Stimulated activated naive CD8-positive, alpha-beta T cell treated with anti-CD3 and anti-CD28 coated beads, Interleukin-15, Interleukin-2, amounts not matched to agents 100 ng/mL and 50 ng/mL, for 24 hours (primary cell): ENCODE data around the gene MRPL17.
A peak's percentile ranks its signal among the peaks of the same experiment; 100 is the strongest.
"Not testable (repeated sequence)": the region's sequence is repeated elsewhere in the genome, so short reads cannot be mapped to it uniquely, and the experiment has no call there.

Source experiments
- H3K27ac Mint-ChIP-seq: one replicate; pipeline ENCODE4 v1.8.0; 2021; ENCODE audit warnings: mild to moderate bottlenecking, mixed read lengths
- H3K27me3 Mint-ChIP-seq: one replicate; pipeline ENCODE4 v1.8.0; 2021; ENCODE audit warnings: mixed read lengths
- H3K36me3 Mint-ChIP-seq: one replicate; pipeline ENCODE4 v1.8.0; 2021; ENCODE audit warnings: low read depth, mixed read lengths
- H3K4me1 Mint-ChIP-seq: one replicate; pipeline ENCODE4 v1.8.0; 2021; ENCODE audit warnings: low read depth, mixed read lengths
- H3K4me3 Mint-ChIP-seq: one replicate; pipeline ENCODE4 v1.8.0; 2021; ENCODE audit warnings: mild to moderate bottlenecking, mixed read lengths
- H3K9me3 Mint-ChIP-seq: one replicate; pipeline ENCODE4 v1.8.0; 2021; ENCODE audit warnings: mixed read lengths

Gene MRPL17

DNA sequence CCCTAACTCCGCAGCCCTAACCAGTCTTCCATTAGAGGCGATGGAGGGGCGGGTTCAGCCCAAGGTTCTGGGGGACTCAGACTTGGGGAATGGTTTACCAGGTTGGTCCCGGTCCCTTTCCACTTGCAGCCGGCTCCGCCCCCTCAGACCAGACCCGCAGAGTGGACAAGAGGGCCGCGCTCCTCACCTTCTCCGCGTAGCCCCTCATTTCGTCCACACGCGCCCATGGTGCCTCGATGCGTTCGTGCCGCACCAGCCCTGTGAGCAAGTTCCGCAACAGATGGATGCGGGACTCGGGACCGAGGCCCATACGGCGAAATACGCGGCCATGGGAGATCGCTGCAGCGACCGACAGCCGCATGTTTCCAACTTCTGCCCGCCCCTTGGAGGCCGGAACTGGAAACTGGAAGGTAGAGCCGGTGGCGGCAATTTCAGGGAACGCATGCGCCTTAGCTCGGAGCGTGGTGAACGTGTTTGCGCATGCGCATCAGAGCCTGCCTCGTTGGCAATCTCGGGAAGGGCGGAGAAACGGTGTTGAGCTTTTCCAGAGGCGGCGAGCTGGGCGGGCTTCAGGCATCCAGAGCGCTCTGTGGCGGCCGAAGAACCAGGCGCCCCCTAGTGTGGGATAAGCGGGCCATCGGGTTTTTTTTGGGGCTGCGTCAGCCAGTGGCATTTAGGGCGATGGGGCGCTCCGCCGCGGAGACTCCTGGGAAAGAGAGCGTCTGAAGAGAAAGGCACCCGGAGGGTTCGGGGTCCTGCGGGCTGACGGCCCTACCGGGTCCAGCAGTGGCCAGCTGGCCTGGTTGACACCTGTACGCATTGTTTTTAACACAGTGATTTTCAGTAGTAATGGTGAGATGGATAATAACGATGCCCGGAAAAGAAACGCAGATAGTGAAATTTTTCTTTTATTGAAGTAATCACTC is at the start of gene MRPL17:
TSS of gene MRPL17 (minus strand) at position 405 of the 926 bp plus-strand sequence. CDS start at position 361, 44 bp downstream.
- Mint-ChIP-seq H3K9me3 (no peaks in the 10 kb centered on the region), H3K4me1 (peaks cover 31% of the 10 kb centered on the region), H3K27ac (peak within 1 kb of the TSS; percentile 93), H3K27me3 (no peaks in the 10 kb centered on the region), H3K36me3 (peaks cover 43% of the 10 kb centered on the region), H3K4me3 (peak within 1 kb of the TSS; percentile 98)

DNA sequence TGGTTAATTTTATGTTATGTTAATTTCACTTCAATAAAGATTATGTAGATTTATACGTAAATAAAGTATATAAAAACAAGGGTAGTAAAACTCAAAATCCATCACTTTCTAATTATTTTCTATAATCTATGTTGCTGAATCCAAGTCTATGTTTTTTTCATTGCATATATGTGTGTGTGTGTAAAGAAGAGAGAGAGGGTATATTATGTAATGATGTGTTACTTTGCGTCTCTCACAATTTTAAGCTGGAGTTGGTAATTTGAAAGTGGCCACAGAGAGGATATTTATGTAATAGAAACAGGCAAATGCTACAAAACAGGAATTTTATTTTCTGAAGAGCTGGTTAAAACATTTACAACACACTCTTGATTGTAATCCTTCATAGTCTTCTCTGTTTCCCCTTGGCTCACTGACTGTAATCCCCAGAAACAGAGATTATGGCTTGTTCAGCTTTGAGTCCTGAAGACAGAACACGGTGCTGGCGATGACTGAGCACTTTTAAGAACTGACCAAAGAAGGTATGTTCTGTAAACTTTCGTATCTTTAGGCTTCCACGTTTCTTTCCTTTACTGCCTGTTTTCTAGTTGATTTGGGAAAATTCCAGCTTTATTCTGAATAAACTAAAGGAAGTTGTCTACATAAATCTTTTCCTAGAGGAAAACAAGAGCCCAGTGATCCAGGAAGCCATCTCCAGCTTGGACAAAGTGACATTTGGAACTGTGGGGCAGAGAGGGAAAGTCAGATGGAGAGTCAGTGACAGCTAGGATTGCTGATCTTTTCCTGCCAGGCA is 45.0 kb upstream of the MRPL17 start:
- peaks cover 76% of the 10 kb centered on the region for H3K4me1 Mint-ChIP-seq
- no peaks in the 10 kb centered on the region for H3K9me3 Mint-ChIP-seq
- peaks cover 44% of the 10 kb centered on the region for H3K36me3 Mint-ChIP-seq
- no peak overlapping the region for H3K4me3 Mint-ChIP-seq
- peak overlapping the region; percentile 84 for H3K27ac Mint-ChIP-seq
- no peaks in the 10 kb centered on the region for H3K27me3 Mint-ChIP-seq

DNA sequence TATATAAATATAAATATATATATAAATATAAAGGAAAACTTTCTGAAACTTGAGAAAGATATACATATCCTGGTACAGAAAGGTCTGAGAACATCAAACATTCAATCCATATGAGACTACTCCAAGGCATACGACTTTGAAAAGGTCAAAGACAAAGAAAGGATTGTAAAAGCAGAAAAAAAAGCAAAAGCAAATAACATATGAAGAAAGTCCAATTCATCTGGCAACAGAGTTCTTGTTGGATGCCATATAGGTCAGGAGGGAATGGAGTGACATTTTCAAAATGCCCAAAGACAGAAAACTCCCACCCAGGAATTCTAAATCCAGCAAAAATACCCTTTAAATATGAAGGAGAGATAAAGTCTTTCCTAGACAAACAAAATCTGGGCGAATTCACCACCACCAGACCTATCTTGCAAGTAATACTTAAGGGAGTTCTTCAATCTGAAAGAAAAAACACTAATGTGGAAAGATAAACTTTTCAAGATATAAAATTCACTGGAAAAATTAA is 42.3 kb upstream of the MRPL17 start:
- no peak overlapping the region for H3K27ac Mint-ChIP-seq
- H3K27me3 Mint-ChIP-seq = no peaks in the 10 kb centered on the region
- H3K36me3 Mint-ChIP-seq = peaks cover 58% of the 10 kb centered on the region
- H3K4me3 Mint-ChIP-seq = no peak overlapping the region
- peaks cover 5% of the 10 kb centered on the region for H3K9me3 Mint-ChIP-seq
- H3K4me1 Mint-ChIP-seq = peaks cover 81% of the 10 kb centered on the region

DNA sequence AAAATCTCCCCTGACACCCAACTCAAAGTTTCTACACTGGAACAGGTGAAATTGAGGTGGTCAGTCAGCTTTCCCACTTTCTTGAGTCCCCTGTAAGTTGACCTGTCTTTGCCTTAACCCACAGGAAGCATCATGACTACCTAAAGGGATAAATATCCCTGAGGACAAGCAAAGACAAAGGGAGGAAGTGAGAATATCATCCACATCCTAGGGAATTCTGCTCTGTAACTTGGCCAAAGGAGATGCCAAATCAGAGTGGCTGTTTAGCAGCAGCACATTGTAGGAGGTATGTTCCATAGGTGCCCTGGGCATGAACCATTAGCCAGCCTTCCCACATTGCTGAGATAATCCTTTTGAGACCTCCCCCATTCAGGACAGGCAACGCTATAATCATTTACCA is 40.9 kb upstream of the MRPL17 start:
- H3K36me3 Mint-ChIP-seq = peaks cover 71% of the 10 kb centered on the region
- H3K27ac Mint-ChIP-seq = no peak overlapping the region
- no peak overlapping the region for H3K4me3 Mint-ChIP-seq
- H3K9me3 Mint-ChIP-seq = peaks cover 10% of the 10 kb centered on the region
- H3K27me3 Mint-ChIP-seq = no peaks in the 10 kb centered on the region
- peaks cover 83% of the 10 kb centered on the region for H3K4me1 Mint-ChIP-seq

DNA sequence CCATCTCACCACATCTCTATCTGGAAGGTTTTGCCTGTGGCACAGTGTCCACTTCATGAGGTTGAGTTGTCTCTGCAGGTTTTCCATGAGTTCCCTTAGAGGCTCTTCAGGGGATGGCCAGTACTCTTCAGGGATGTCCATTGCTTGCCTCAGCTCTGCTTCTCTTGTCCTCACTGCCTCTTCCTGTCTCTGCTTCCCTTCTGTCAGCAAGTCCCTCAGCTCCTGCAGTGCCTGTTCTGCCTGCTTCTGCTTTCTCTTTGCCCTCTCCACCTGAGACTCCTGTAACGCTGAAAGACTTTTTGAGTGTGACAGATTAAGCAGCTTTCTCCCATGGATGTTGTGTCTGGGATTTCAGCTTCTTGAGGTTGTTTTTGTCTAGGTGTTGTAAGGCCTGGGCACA is 38.2 kb upstream of the MRPL17 start:
- H3K27ac Mint-ChIP-seq = peak overlapping the region; percentile 31

DNA sequence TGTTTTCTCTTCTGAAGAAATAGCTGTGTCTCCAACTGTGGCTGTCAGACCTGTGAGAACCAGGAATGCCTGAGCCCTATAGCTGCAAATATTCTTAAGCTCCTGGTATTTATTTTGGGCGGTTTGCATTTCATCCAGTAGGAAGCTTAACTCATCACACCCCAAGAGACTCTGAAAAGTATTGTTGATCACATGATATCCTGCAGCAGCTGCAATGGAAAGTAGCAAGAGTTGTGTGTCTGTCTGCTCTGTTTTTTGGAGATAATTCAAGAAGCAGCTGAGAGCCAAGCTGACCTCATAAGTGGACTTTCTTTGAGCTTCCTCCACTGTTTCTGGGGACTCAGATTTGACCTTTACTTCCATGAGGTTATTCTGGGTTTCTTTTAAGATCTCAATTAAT is 36.4 kb upstream of the MRPL17 start:
- H3K27ac Mint-ChIP-seq = no peak overlapping the region
- H3K27me3 Mint-ChIP-seq = no peaks in the 10 kb centered on the region
- peaks cover 16% of the 10 kb centered on the region for H3K9me3 Mint-ChIP-seq
- peaks cover 78% of the 10 kb centered on the region for H3K36me3 Mint-ChIP-seq
- H3K4me3 Mint-ChIP-seq = no peak overlapping the region
- peaks cover 63% of the 10 kb centered on the region for H3K4me1 Mint-ChIP-seq

More for the DNA sequence above, 38.2 kb upstream of the MRPL17 start:
- peaks cover 72% of the 10 kb centered on the region for H3K4me1 Mint-ChIP-seq
- no peak overlapping the region for H3K4me3 Mint-ChIP-seq
- H3K9me3 Mint-ChIP-seq = peaks cover 16% of the 10 kb centered on the region
- H3K27me3 Mint-ChIP-seq = no peaks in the 10 kb centered on the region
- peaks cover 78% of the 10 kb centered on the region for H3K36me3 Mint-ChIP-seq

DNA sequence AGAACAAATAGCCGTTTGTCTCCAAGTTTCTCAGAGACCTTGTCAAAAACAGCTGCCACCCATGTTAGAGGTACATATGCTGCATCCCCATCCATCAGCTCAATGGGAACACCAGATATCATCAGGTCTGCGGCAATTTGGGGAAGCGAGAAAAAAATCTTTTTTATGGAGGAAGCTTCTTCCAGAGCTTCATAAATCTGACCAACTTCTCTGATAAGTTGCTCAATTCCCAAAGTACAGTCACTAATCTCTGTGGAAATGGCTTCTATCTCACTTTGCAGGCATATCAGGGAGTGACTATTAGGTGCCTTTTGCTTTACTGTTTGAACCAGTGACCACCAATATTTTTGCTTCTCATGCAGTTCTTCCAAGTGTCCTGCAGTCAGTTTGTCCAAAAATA is 34.3 kb upstream of the MRPL17 start:
- Mint-ChIP-seq H3K4me3 (no peak overlapping the region), H3K9me3 (peaks cover 12% of the 10 kb centered on the region), H3K36me3 (peaks cover 71% of the 10 kb centered on the region), H3K27me3 (no peaks in the 10 kb centered on the region), H3K27ac (no peak overlapping the region), H3K4me1 (peaks cover 47% of the 10 kb centered on the region)

DNA sequence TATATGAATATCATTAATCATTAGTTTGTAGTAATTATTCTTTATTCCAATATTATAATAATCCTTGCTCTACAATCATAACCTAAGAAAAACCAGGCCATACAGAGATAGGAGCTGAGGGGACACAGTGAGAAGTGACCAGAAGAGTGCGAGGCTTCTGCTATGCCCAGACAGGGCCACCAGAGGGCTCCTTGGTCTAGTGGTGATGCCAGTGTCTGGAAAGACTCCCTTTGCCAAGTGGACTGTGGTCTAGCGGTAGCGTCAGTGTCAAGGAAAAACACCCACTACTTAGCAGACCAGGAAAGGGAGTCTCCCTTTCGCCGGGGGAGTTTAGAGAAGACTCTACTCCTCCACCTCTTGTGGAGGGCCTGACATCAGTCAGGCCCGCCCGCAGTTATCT is 28.4 kb upstream of the MRPL17 start:
- not testable (repeated sequence) for H3K4me3 Mint-ChIP-seq, H3K27me3 Mint-ChIP-seq, H3K27ac Mint-ChIP-seq, H3K9me3 Mint-ChIP-seq
- Mint-ChIP-seq H3K4me1 (peaks cover 19% of the 10 kb centered on the region), H3K36me3 (peaks cover 30% of the 10 kb centered on the region)

DNA sequence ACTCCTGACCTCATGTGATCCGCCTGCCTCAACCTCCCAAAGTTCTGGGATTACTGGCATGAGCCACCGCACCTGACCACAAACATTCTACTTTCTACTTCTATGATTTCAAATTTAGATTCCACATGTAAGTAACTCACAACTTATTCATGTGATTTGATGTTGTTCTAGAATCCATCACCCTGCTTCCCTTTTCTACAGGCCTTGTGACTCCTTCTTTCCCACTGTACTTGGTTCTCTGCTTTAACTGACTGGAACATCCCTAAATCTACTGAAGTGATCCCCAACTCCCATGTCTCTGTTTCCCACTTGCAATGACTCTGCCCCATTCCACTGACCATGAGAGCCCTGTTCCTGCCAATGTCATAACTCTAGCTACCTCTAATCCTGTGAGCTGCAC is 25.7 kb upstream of the MRPL17 start:
- Mint-ChIP-seq H3K27me3 (no peaks in the 10 kb centered on the region), H3K36me3 (peaks cover 12% of the 10 kb centered on the region), H3K9me3 (no peaks in the 10 kb centered on the region), H3K4me1 (peaks cover 23% of the 10 kb centered on the region), H3K4me3 (no peak overlapping the region), H3K27ac (no peak overlapping the region)

DNA sequence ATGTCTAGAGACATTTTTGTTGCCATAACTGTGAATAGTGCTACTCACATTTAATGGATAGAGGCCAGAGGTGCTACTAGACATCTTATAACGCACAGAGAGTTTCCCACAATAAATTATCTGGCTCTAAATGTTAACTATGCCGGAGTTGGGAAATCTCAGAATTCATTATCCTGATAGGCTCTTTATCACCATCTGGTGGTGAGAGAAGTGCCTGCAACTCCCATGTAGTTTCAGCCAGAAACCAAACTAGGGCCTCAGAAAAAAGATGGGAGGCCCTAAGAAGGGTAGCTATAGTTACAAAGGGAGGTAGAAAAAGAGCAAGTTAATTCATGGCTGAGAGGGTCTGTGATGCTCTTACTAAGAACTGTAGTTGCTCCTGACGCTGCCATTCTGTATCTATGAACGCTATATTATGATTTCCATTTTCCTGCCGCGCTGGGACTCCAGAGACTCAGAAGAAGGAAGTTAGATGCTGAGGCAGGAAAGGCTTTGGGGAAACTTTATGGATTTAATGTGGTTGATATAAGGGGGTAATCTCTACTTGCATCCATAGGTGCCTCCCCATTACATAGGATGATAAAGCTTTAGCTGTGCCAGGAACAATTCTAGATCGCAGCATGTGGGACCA is 22.9 kb upstream of the MRPL17 start:
- Mint-ChIP-seq H3K36me3 (no peaks in the 10 kb centered on the region), H3K9me3 (no peaks in the 10 kb centered on the region), H3K27me3 (no peaks in the 10 kb centered on the region), H3K4me1 (peaks cover 15% of the 10 kb centered on the region), H3K27ac (no peak overlapping the region), H3K4me3 (no peak overlapping the region)

DNA sequence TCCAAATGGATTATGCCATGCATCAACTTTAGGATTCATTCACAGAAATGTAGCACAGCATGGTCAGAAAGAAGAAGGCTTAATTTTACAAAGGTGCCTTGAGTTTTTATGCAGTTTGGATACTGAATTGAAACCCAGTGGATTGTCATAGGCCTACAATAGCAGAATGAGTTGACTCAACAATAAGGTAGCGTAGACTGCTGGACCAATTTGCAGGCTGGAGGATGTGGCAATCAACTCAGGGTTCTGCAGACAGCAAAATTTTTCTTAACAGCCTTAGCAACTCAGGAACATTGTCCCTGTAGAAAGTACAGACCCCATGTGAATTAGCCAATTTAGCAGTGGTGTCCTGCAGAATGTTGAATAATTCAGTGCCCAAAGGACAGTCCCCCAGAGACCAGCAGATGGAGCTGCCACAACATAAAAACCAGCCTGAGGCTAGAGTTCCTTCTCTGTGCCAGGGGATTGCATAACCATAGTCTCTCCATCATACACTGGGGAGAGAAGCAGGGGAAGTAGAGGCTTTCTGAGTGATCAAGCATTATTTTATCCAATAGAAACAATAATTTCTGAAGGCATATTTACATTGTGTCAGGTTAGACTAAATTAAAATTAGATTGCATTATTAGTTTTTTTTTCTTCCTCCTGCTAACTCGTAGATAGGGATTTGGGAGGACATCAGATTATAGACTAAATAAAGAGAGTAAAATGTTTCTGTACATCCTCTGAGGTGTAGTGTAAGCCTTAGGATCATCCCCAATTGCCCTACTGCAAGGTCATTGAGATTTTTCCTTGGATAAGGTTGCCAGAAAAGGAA is 20.3 kb upstream of the MRPL17 start:
- H3K27me3 Mint-ChIP-seq = no peaks in the 10 kb centered on the region
- H3K9me3 Mint-ChIP-seq = no peaks in the 10 kb centered on the region
- H3K36me3 Mint-ChIP-seq = peaks cover 7% of the 10 kb centered on the region
- no peak overlapping the region for H3K4me3 Mint-ChIP-seq
- H3K4me1 Mint-ChIP-seq = peaks cover 12% of the 10 kb centered on the region
- no peak overlapping the region for H3K27ac Mint-ChIP-seq

DNA sequence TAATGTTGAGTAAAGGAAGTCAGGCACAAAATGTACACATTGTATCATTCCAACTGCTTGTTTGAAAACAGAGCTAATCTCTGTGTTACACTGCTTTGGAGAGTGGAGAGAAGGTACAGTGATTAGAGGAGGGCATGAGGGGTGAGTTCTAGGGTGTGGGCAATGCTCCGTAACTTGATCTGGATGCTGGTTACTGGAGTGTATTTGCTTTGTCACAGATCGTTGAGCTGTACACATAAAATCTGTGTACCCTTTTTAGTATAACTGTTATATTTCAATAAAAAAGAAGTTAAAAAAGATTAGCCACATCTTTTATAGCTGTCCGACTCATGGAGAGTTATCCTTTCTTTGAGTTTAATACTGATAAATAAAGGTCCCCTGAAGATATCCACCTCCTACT is 18.8 kb upstream of the MRPL17 start:
- H3K27ac Mint-ChIP-seq, H3K27me3 Mint-ChIP-seq, H3K4me3 Mint-ChIP-seq, H3K36me3 Mint-ChIP-seq, H3K9me3 Mint-ChIP-seq: not testable (repeated sequence)
- peaks cover 12% of the 10 kb centered on the region for H3K4me1 Mint-ChIP-seq

DNA sequence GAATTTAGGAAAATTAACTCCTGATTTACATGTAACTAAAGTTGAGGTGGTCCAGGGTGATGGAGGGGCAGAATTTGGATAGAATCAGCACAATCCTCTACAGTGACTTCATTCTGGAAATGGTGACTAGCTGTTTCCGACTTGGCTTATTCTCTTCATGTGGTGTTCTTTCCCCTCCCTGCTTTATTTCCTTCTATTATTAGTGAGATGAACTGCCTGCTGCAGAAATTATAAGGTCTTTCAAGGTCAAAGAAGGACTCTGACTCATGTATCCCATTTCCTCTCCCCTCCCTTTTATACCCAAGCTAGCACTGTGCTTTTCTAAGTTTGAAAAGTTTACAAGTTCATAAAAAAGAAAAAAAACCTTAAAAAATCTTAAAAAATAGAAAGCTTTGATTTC is 12.2 kb upstream of the MRPL17 start:
- Mint-ChIP-seq H3K4me3 (no peak overlapping the region), H3K27me3 (no peaks in the 10 kb centered on the region), H3K36me3 (peaks cover 7% of the 10 kb centered on the region), H3K9me3 (no peaks in the 10 kb centered on the region), H3K27ac (peak overlapping the region; percentile 52), H3K4me1 (peaks cover 37% of the 10 kb centered on the region)

DNA sequence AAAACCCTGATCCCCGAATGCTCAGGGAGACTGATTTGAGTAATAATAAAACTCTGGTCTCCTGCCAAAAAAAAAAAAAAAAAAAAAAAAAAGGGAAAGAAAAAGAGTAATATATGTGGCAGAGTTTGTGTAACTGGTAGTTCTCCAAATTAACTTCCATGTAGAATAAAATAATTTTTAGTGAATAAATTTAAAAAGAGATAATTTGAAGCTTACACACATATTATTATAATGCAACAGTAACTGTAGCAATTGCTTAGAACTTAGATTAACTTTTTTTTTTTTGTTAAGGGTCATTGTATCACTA is 11.0 kb upstream of the MRPL17 start:
- no peaks in the 10 kb centered on the region for H3K27me3 Mint-ChIP-seq
- no peak overlapping the region for H3K4me3 Mint-ChIP-seq
- H3K27ac Mint-ChIP-seq = peak overlapping the region; percentile 83
- no peaks in the 10 kb centered on the region for H3K9me3 Mint-ChIP-seq
- H3K4me1 Mint-ChIP-seq = peaks cover 37% of the 10 kb centered on the region
- H3K36me3 Mint-ChIP-seq = no peaks in the 10 kb centered on the region
